Activated CD8-positive, alpha-beta T cell treated with anti-CD3 and anti-CD28 coated beads, Interleukin-2, amount 10 ng/mL, durations not matched to agents 7 days and 5 days (primary cell): Measurements from ENCODE around the gene PRKCA. TPM values are rescaled to one million over a fixed set of nuclear protein-coding genes. Genes with fewer than 3 reads are reported as not detected.

Experiments used
- ATAC-seq: fragments of 150-1000 bp; cut with Tn5 transposase; one replicate; pipeline ENCODE4 v1.10.0; 2021; ENCODE audit warnings: moderate library complexity
- CTCF ChIA-PET: fragments of 350-600 bp; sonication (Branson Sonifier 250); formaldehyde crosslinking; loops from one replicate; lab custom pipeline; 2021; ENCODE audit warnings: antibody characterized with exemption; lab: Charles Lee
- POLR2A ChIA-PET: fragments of 350-600 bp; sonication (Branson Sonifier 250); formaldehyde crosslinking; loops from one replicate; lab custom pipeline; 2021; ENCODE audit warnings: antibody characterized with exemption; lab: Charles Lee
- DNase-seq: peaks from one replicate; pipeline ENCODE4 v3.0.0-alpha.2; 2020
- H3K27ac Mint-ChIP-seq: one replicate; pipeline ENCODE4 v1.8.0; 2021; ENCODE audit warnings: mild to moderate bottlenecking, mixed read lengths
- H3K27me3 Mint-ChIP-seq: one replicate; pipeline ENCODE4 v1.8.0; 2021; ENCODE audit warnings: low read depth, mixed read lengths
- H3K36me3 Mint-ChIP-seq: one replicate; pipeline ENCODE4 v1.8.0; 2021; ENCODE audit warnings: low read depth, mixed read lengths
- H3K4me1 Mint-ChIP-seq: one replicate; pipeline ENCODE4 v1.8.0; 2021; ENCODE audit warnings: low read depth, mixed read lengths
- H3K4me3 Mint-ChIP-seq: one replicate; pipeline ENCODE4 v1.8.0; 2021; ENCODE audit warnings: mild to moderate bottlenecking, mixed read lengths
- H3K9me3 Mint-ChIP-seq: one replicate; pipeline ENCODE4 v1.8.0; 2022; ENCODE audit warnings: mixed read lengths; ENCODE audit not compliant: insufficient read depth
- total RNA-seq, 2 experiments: library from RNA; stranded (reverse); gene quantifications; one replicate each; pipeline ENCODE4 v1.2.3, GENCODE V29; 2021

PRKCA gene
- total RNA-seq, 2 experiments from 2014 or later = 74.1 to 76.9 TPM

DNA sequence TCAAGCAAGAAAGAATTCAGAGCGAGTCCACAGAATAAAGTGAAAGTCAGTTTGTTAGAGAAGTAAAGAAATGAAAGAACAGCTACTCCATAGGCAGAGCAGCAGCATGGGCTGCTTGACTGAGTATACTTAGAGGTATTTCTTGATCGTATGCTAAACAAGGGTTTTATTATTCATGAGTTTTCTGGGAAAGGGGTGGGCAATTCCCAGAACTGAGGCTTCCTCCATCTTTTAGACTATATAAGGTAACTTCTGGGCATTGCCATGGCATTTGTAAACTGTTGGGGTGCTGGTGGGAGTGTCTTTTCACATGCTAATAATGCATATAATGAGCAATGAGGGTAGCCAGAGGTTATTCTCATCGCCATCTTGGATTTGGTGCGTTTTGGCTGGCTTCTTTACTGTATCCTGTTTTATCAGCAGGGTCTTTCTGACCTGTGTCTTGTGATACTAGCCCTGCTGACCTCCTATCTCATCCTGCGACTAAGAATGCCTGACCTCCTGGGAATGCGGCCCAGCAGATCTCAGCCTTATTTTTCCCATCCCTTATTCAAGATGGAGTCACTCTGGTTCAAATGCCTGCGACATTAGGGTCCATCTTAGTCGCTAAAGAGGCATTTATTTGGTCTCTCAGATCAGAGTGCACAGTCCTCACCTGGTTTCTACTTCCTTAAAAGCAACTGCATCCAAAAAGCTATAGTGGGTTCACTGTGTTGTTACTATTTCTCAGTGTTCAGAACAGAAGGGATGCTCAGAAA is 432.0 kb downstream of the PRKCA start:
- H3K27ac Mint-ChIP-seq = peak overlapping the region; percentile 44
- no peak overlapping the region for H3K4me3 Mint-ChIP-seq
- ATAC-seq = no peak
- CTCF ChIA-PET = no interaction called here
- peaks cover 7% of the 10 kb centered on the region for H3K4me1 Mint-ChIP-seq
- no peaks in the 10 kb centered on the region for H3K27me3 Mint-ChIP-seq
- H3K36me3 Mint-ChIP-seq = peaks cover 42% of the 10 kb centered on the region
- POLR2A ChIA-PET = no interaction called here
- no peak for DNase-seq
- no peaks in the 10 kb centered on the region for H3K9me3 Mint-ChIP-seq

DNA sequence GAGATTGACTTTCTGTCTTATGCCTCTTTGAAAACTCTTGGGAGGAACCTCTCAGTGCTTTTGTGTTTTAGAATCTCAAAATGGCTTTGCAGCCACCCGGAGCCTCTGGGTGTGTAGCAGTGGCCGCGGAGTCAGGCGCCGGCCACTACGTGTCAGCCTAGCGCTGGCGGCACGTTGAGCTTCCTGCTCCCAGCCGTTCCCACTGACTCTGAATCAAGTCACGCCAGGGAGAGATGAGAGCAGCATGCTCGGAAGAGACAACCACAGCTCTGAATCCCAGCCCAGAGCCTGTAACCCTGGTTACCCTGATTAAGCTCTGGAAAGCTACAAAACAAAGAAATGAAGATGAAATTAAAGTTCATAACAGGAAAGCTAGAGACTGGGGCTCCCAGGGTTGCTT is 435.1 kb downstream of the PRKCA start:
- Mint-ChIP-seq H3K4me3 (no peak overlapping the region), H3K9me3 (no peaks in the 10 kb centered on the region), H3K27ac (no peak overlapping the region), H3K27me3 (no peaks in the 10 kb centered on the region), H3K36me3 (peaks cover 50% of the 10 kb centered on the region), H3K4me1 (no peaks in the 10 kb centered on the region)
- ChIA-PET POLR2A (no interaction called here), CTCF (interaction anchor here (1.0 kb wide), 1 partner anchor 10 kb away, joined by 4 read pairs; no protein-coding TSS in a partner anchor)
- DNase-seq (no peak), ATAC-seq (no peak)

DNA sequence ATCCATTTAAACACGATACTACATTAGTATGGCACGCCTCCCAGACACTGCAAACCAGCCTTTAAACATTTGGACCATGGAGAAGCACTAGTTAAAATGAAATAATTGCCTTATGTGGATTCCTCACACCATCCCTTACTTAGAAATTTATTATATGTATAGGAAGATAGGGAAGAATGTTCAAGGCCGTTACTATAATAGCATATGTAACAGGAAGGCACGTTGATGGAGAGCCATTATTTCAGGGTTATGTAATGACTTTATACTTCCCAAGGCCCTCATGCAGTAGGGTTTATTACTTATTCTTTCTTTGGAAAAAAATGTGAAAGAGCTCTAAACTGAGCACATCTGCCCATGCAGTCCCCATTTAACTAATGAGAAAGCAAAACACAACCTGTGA is 435.9 kb downstream of the PRKCA start:
- CTCF ChIA-PET = no interaction called here
- ATAC-seq = no peak
- H3K4me1 Mint-ChIP-seq = no peaks in the 10 kb centered on the region
- H3K4me3 Mint-ChIP-seq = no peak overlapping the region
- POLR2A ChIA-PET = no interaction called here
- H3K9me3 Mint-ChIP-seq = no peaks in the 10 kb centered on the region
- peaks cover 54% of the 10 kb centered on the region for H3K36me3 Mint-ChIP-seq
- no peak for DNase-seq
- no peaks in the 10 kb centered on the region for H3K27me3 Mint-ChIP-seq
- no peak overlapping the region for H3K27ac Mint-ChIP-seq

DNA sequence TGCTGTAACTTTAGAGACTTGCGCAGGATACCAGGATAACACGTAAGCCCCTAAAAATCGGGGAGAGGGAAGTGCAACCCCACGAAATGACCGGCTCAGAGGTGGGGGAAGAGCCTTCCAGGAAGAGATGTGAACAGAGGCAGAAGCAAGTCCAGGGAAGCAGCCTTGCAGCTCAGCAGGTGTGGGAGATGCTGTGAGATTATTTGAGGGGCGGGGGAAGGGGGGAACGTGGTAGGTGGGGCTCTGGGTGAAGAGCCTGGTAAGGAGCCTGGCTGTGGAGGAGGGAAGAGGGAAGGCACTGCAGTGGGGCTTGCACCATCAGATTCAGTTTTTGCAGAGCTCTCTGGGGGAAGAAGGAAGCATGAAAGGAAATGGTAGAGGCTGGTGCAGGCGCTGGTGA is 437.1 kb downstream of the PRKCA start:
- CTCF ChIA-PET = interaction anchor here (0.6 kb wide), 1 partner anchor 329 kb away, joined by 3 read pairs; no protein-coding TSS in a partner anchor
- Mint-ChIP-seq H3K36me3 (peaks cover 50% of the 10 kb centered on the region), H3K4me3 (no peak overlapping the region), H3K27me3 (no peaks in the 10 kb centered on the region), H3K4me1 (no peaks in the 10 kb centered on the region), H3K9me3 (no peaks in the 10 kb centered on the region), H3K27ac (peak overlapping the region; percentile 18)
- POLR2A ChIA-PET = no interaction called here
- ATAC-seq (no peak), DNase-seq (no peak)

DNA sequence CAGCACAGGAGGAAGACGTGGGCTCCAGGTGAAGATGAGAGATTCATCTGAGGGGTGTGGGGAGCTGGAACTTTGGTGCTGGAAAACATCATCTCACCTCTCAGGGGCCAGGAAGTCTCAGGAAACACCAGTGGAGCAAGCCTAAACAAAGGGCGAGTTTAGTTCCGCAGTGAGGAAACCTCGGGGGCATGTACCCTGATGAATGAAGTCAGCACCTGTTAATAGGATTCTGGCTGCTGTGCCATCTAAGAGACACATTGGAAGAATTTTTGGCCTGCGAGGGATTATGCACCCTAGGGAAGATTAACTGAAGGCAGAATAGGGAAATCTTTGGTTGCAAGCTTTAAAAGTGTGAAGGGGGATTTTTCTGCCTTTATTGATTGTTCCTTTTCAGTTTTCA is 437.8 kb downstream of the PRKCA start:
- Mint-ChIP-seq H3K27me3 (no peaks in the 10 kb centered on the region), H3K4me3 (no peak overlapping the region), H3K4me1 (no peaks in the 10 kb centered on the region), H3K36me3 (peaks cover 47% of the 10 kb centered on the region), H3K27ac (peak overlapping the region; percentile 25), H3K9me3 (no peaks in the 10 kb centered on the region)
- CTCF ChIA-PET = interaction anchor here (0.6 kb wide), 1 partner anchor 328 kb away, joined by 3 read pairs; no protein-coding TSS in a partner anchor
- DNase-seq (no peak), ATAC-seq (no peak)
- POLR2A ChIA-PET = no interaction called here

DNA sequence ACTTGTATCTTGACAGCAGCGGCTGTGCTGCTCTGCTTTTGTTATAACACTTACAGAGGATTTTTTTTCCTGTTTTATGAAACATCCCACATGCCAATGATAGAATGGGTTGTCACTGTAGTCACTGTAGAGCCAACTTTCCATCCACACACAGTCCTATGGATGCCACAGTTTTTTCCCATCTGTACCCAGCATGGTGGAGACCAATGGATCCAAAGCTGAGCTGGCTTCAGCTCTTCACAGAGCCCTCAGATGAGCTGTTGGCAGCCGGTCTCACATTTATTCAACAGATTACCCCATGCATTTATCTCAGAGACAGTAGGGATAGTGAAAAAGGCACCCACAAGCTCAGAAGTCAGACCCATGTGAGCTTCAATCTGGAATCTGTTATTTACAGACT is 441.1 kb downstream of the PRKCA start:
- Mint-ChIP-seq H3K36me3 (peaks cover 40% of the 10 kb centered on the region), H3K9me3 (no peaks in the 10 kb centered on the region), H3K4me3 (no peak overlapping the region), H3K4me1 (no peaks in the 10 kb centered on the region), H3K27ac (no peak overlapping the region), H3K27me3 (no peaks in the 10 kb centered on the region)
- CTCF ChIA-PET = no interaction called here
- POLR2A ChIA-PET = no interaction called here
- no peak for DNase-seq
- ATAC-seq = no peak

DNA sequence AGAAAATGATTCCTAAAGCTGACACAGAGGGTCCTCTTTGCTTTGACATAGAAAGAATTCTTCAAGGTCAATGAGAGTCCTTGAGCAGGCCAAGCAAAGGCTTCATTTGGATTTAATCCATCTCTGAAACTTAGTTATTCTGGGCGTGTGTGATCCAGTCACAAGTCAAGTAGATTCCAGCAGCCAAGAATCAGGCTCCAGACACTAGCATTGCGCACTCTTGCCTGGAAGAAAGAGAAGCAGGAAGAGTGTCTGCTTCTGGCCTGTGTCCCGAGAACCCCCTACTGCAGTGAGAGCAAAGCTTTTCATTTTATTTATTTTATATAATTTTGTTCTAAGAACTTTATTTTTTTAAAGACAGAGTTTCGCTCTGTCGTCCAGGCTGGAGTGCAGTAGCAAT is 444.3 kb downstream of the PRKCA start:
- Mint-ChIP-seq H3K36me3 (peaks cover 39% of the 10 kb centered on the region), H3K4me1 (no peaks in the 10 kb centered on the region), H3K9me3 (no peaks in the 10 kb centered on the region), H3K27ac (no peak overlapping the region), H3K27me3 (no peaks in the 10 kb centered on the region), H3K4me3 (no peak overlapping the region)
- DNase-seq (no peak), ATAC-seq (no peak)
- ChIA-PET POLR2A (no interaction called here), CTCF (no interaction called here)

DNA sequence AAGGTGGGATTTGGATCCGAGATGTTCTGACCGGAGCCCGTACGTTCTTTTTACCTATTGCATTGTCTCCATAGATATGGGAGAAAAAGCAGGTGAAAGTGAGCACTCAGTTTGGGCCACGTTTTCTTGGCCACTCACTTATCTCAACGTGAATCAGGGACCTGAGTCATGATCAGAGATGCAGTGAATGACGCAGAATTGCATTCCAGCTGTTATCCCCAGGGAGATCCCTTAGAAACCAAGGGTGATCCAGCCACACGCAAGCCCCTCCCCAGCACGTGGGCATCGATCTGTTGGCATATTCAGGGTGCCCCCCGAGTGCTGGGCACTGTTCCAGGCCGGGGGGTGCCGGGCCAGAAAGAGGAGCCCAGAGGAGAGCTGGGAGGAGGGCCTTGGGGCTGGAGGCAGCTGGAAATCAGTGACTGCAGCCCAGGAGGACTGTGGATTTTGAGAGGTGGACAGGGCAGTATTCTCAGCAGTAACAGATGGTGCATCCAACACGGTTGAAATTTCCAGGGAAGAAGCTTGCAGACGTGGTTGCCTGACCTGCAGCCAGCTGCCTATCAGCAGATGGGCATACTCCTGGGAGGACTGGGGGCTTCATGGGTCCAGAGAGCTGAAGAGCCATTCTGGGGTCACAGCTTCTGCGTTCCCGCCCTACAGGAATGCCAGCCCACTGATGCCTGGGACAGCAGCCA is 445.3 kb downstream of the PRKCA start:
- no peak for ATAC-seq
- Mint-ChIP-seq H3K27ac (no peak overlapping the region), H3K4me1 (no peaks in the 10 kb centered on the region), H3K4me3 (no peak overlapping the region), H3K36me3 (peaks cover 30% of the 10 kb centered on the region), H3K27me3 (no peaks in the 10 kb centered on the region), H3K9me3 (no peaks in the 10 kb centered on the region)
- ChIA-PET CTCF (no interaction called here), POLR2A (no interaction called here)
- no peak for DNase-seq

DNA sequence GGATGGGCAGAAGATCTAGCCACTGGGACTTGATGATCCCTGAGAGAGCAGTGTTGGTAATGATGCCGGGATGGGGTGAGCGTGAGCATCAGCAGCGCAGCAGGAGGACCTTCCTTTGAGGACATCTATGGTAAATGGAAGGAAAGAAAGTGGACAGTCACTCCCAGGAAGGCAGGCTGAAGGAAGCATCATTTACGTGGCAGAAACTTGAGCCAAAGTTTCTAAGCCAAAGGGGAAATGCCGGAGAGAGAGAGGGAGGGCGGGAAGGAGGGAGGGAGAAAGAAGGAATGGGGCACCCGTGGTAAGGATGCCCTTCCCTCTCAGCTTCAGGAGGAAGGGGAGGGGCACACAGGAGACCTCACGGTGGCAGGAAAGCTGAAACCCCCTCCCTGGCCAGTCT is 446.2 kb downstream of the PRKCA start:
- Mint-ChIP-seq H3K4me3 (no peak overlapping the region), H3K36me3 (peaks cover 23% of the 10 kb centered on the region), H3K9me3 (no peaks in the 10 kb centered on the region), H3K27me3 (no peaks in the 10 kb centered on the region), H3K4me1 (no peaks in the 10 kb centered on the region), H3K27ac (no peak overlapping the region)
- no peak for DNase-seq
- no peak for ATAC-seq
- ChIA-PET CTCF (no interaction called here), POLR2A (no interaction called here)

DNA sequence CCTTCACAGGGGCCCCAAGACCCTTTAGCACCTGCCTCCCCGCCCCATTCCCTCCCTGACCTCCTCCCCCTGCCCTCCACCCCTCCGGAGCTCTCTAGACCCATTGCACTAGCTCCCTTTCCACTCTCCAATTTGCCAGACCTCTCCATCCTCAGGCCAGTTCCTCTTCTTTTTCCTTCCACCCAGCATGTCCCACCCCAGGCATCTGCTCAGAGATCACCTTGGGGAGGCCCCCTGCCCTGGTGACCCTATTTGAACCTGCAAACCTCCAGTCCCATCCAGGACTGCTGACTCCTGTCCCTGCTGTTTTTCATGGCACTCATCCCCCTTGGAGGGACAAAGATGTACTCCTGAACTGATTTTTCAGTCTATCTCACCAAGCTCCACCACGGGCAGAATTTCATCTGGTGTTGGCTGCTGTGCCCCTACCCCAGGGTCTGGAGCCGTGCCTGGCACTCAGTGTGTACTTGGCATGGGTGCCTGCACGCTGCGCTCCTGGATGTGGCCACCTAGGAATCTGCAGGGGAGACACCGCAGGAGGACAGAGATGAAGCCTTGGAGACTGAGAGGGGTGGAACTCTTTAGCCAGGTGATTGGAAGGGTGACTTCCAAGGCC is 446.9 kb downstream of the PRKCA start:
- Mint-ChIP-seq H3K9me3 (no peaks in the 10 kb centered on the region), H3K27ac (no peak overlapping the region), H3K27me3 (no peaks in the 10 kb centered on the region), H3K4me1 (no peaks in the 10 kb centered on the region), H3K4me3 (no peak overlapping the region), H3K36me3 (peaks cover 19% of the 10 kb centered on the region)
- POLR2A ChIA-PET = no interaction called here
- CTCF ChIA-PET = no interaction called here
- DNase-seq (no peak), ATAC-seq (no peak)

DNA sequence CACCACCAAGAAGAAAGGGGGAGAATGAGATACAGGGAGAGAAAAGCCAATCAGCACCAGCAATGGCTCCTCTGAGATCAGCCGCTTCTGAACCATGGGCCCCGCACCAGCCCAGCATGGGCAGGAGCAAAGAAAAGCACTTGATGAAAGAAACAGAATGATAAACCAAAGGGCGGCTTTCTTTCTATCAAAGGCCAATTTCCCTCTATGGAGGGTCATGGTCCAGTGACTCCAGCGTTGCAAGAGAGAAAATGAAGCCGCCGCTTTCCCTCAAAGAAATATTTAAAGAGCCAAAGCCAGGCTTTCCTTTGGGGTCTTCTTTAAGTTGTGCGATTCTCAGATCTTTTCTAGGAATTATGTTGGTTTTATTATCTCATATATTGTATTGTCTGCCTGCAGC is 447.7 kb downstream of the PRKCA start:
- peaks cover 26% of the 10 kb centered on the region for H3K36me3 Mint-ChIP-seq
- no peak overlapping the region for H3K27ac Mint-ChIP-seq
- no peaks in the 10 kb centered on the region for H3K27me3 Mint-ChIP-seq
- ATAC-seq (no peak), DNase-seq (no peak)
- H3K9me3 Mint-ChIP-seq = no peaks in the 10 kb centered on the region
- H3K4me1 Mint-ChIP-seq = no peaks in the 10 kb centered on the region
- CTCF ChIA-PET = no interaction called here
- POLR2A ChIA-PET = no interaction called here
- no peak overlapping the region for H3K4me3 Mint-ChIP-seq
